Body of pancreas (tissue), 4 donors: ENCODE data around the gene CDX1.

Source experiments
- POLR2A ChIP-seq, 3 donors: fragments of 450-650 bp; IDR thresholded peaks; one replicate each; pipeline ENCODE4 v1.6.1; 2016; ENCODE audit warnings: antibody characterized with exemption in 3 of 3, mild to moderate bottlenecking in 2 of 3
- TF ChIP-seq, protein P1 (sequence below), 7 experiments: fragments of 450-650 bp in 4 of 7; fragments of 200-600 bp in 3 of 7; sonication (generic) in 3 of 7; IDR thresholded peaks; one replicate each; pipeline ENCODE4 v1.5.1; 2016 to 2019; ENCODE audit warnings: antibody characterized with exemption in 7 of 7

DNA sequence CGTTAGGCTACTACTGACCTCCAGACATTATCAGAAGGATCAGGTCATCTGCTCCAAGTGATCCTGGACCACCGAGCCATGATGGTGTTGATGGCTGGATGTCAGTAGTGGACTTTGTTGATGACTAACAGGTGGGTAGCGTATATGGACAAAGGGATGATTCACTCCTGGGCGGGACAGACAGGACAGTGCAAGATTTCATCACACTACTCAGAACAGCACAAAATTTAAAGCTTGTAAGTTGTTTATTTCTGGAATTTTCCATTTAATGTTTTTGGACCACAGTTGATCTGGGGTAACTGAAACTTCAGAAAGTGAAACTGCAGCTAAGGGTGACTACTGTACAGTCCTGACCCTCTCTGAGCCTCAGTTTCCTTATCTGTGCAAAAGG is 23.6 kb upstream of the CDX1 start:
- TF ChIP-seq POLR2A (IDR thresholded peaks at IDR 0.05): no peak
- TF ChIP-seq, protein P1, sequence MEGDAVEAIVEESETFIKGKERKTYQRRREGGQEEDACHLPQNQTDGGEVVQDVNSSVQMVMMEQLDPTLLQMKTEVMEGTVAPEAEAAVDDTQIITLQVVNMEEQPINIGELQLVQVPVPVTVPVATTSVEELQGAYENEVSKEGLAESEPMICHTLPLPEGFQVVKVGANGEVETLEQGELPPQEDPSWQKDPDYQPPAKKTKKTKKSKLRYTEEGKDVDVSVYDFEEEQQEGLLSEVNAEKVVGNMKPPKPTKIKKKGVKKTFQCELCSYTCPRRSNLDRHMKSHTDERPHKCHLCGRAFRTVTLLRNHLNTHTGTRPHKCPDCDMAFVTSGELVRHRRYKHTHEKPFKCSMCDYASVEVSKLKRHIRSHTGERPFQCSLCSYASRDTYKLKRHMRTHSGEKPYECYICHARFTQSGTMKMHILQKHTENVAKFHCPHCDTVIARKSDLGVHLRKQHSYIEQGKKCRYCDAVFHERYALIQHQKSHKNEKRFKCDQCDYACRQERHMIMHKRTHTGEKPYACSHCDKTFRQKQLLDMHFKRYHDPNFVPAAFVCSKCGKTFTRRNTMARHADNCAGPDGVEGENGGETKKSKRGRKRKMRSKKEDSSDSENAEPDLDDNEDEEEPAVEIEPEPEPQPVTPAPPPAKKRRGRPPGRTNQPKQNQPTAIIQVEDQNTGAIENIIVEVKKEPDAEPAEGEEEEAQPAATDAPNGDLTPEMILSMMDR (IDR thresholded peaks at IDR 0.05): no peak
